PFSK-1 (cell line): ENCODE data around the gene CREB3L2.

Source experiments
- POLR2AphosphoS5 ChIP-seq: IDR thresholded peaks from 2 replicates; pipeline ENCODE4 v1.6.1; 2012; ENCODE audit warnings: low read depth, mild to moderate bottlenecking, control low read depth, low read length, moderate library complexity
- SIN3A ChIP-seq: IDR thresholded peaks from 2 replicates; pipeline ENCODE4 v1.6.1; 2012; ENCODE audit warnings: mild to moderate bottlenecking, low read length, moderate library complexity, borderline replicate concordance; ENCODE audit not compliant: insufficient read depth
- TAF1 ChIP-seq: IDR thresholded peaks from 2 replicates; pipeline ENCODE4 v1.6.1; 2012; ENCODE audit warnings: low read length, control low read depth, borderline replicate concordance; ENCODE audit not compliant: insufficient read depth
- TF ChIP-seq, protein P1 (sequence below), 2 experiments: IDR thresholded peaks; 2 replicates each; pipeline versions ENCODE4 v1.6.1 to v1.8.0; 2011 to 2012; ENCODE audit warnings: low read depth in 2 of 2, low read length in 2 of 2, control low read depth in 1 of 2, inconsistent platforms in 1 of 2, mild to moderate bottlenecking in 1 of 2, moderate library complexity in 1 of 2; ENCODE audit not compliant: insufficient read depth in 1 of 2

DNA sequence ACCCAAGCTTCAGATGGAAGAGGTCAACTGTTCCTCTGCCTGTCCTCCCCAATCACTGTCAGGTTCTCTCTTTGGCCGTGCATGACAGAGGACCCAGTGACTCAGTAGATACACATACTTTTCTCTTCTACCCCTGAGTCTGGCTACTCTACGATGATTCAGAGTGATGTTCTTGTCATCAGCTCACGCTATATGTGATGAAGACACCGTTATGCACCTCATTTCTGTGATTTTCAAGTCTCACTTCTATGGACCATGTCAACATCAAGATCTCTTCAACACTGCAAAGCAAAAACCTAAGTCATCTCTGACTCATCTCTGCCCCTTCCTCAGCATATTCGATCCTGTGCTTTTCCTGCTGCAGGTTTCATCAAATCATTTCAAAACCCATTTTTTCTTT is 78.5 kb downstream of the CREB3L2 start:
- TF ChIP-seq POLR2AphosphoS5 (no peak), TAF1 (no peak), SIN3A (no peak)
- TF ChIP-seq, protein P1, sequence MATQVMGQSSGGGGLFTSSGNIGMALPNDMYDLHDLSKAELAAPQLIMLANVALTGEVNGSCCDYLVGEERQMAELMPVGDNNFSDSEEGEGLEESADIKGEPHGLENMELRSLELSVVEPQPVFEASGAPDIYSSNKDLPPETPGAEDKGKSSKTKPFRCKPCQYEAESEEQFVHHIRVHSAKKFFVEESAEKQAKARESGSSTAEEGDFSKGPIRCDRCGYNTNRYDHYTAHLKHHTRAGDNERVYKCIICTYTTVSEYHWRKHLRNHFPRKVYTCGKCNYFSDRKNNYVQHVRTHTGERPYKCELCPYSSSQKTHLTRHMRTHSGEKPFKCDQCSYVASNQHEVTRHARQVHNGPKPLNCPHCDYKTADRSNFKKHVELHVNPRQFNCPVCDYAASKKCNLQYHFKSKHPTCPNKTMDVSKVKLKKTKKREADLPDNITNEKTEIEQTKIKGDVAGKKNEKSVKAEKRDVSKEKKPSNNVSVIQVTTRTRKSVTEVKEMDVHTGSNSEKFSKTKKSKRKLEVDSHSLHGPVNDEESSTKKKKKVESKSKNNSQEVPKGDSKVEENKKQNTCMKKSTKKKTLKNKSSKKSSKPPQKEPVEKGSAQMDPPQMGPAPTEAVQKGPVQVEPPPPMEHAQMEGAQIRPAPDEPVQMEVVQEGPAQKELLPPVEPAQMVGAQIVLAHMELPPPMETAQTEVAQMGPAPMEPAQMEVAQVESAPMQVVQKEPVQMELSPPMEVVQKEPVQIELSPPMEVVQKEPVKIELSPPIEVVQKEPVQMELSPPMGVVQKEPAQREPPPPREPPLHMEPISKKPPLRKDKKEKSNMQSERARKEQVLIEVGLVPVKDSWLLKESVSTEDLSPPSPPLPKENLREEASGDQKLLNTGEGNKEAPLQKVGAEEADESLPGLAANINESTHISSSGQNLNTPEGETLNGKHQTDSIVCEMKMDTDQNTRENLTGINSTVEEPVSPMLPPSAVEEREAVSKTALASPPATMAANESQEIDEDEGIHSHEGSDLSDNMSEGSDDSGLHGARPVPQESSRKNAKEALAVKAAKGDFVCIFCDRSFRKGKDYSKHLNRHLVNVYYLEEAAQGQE (IDR thresholded peaks at IDR 0.05; ENCODE audit: insufficient read depth in 1 of 2, low read depth in 2 of 2, low read length in 2 of 2): no peak
